ENCODE results near the gene TEX101. TPM values are rescaled to one million over a fixed set of nuclear protein-coding genes. Genes with fewer than 3 reads are reported as not detected.

TEX101 gene
- total RNA-seq, 3 donors from 2014 or later (not counting 1 experiment from before 2014, with no cell fraction given) = 1.4 TPM; not detected in 2

- ATAC-seq (no peak), DNase-seq (no peak)
- Mint-ChIP-seq H3K27ac (no peak overlapping the region), H3K9me3 (no peaks in the 10 kb centered on the region), H3K4me3 (no peak overlapping the region), H3K4me1 (peaks cover 0 to 10% of the 10 kb centered on the region in 2 donors), H3K36me3 (no peaks in the 10 kb centered on the region), H3K27me3 (ENCODE audit: low read depth in 2 of 2) (peaks cover 0 to 3% of the 10 kb centered on the region in 2 donors)
- intact Hi-C loops (cut with micrococcal nuclease) = no loop called here
- Histone ChIP-seq H3K27me3 (ENCODE audit: control insufficient read depth, insufficient read depth, low read length) (no peaks in the 10 kb centered on the region), H3K4me1 (ENCODE audit: control insufficient read depth, insufficient read depth, low read length) (no peaks in the 10 kb centered on the region), H3K4me3 (ENCODE audit: low read length) (no peak overlapping the region), H3K27ac (ENCODE audit: low read length) (no peak overlapping the region), H3K9me3 (ENCODE audit: control insufficient read depth, insufficient read depth, low read length) (no peaks in the 10 kb centered on the region), H3K36me3 (ENCODE audit: control insufficient read depth, insufficient read depth, low read length) (no peaks in the 10 kb centered on the region)
- WGBS (ENCODE audit: insufficient coverage) = 90% methylated on average over 2 of the region's 2 CpGs
- TF ChIP-seq CTCF (IDR thresholded peaks at IDR 0.05) = no peak
These were observed 7.5 kb downstream of the TEX101 start for GRCh38 chr19:43422000-43422688.

DNA sequence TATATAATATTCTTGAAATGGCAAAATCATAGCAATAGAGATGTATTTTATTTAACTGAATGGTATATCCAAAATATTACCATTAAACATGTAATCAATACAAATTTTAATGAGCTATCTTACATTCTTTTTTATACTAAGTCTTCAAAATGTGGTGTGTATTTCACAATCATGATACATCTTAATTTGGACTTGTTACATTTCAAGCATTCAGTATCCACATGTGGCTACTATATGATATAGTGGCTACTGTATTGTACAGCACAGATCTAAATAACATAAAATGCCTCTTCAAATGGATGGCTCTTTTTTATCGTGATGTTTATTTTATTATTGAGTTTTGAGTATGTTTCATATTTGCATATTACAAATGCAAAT, 8.0 kb downstream of the TEX101 start:
- no peak for ATAC-seq
- no peaks in the 10 kb centered on the region for H3K36me3 ChIP-seq (ENCODE audit: control insufficient read depth, insufficient read depth, low read length)
- peaks cover 0 to 10% of the 10 kb centered on the region in 2 donors for H3K4me1 Mint-ChIP-seq
- H3K9me3 ChIP-seq (ENCODE audit: control insufficient read depth, insufficient read depth, low read length) = no peaks in the 10 kb centered on the region
- no CpG with 5 or more reads among the region's 1 CpG for WGBS (ENCODE audit: insufficient coverage)
- no peaks in the 10 kb centered on the region for H3K36me3 Mint-ChIP-seq
- H3K27me3 Mint-ChIP-seq (ENCODE audit: low read depth in 2 of 2) = peaks cover 0 to 3% of the 10 kb centered on the region in 2 donors
- no peak for DNase-seq
- no peak for TF ChIP-seq CTCF (IDR thresholded peaks at IDR 0.05)
- no peak overlapping the region for H3K4me3 ChIP-seq (ENCODE audit: low read length)
- intact Hi-C loops (cut with micrococcal nuclease) = no loop called here
- no peak overlapping the region for H3K27ac ChIP-seq (ENCODE audit: low read length)
- H3K4me1 ChIP-seq (ENCODE audit: control insufficient read depth, insufficient read depth, low read length) = no peaks in the 10 kb centered on the region
- no peak overlapping the region for H3K27ac Mint-ChIP-seq
- H3K4me3 Mint-ChIP-seq = no peak overlapping the region
- no peaks in the 10 kb centered on the region for H3K9me3 Mint-ChIP-seq
- H3K27me3 ChIP-seq (ENCODE audit: control insufficient read depth, insufficient read depth, low read length) = no peaks in the 10 kb centered on the region

DNA sequence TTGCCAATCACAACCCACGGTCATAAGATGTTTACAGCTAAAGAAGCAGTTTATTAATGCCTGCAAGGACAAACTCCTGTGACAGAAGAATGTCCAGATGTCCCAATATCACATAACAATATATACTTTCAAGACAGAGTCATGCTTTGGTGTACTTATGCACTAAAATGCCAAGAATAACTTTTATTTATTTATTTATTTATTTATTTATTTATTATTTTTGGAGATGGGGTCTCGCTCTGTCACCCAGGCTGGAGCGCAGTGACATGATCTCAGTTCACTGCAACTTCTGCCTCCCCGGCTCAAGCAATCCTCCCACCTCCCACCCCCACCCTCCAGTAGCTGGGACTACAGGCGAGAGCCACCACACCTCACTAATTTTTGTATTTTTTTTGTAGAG, 9.1 kb downstream of the TEX101 start:
- intact Hi-C loops (cut with micrococcal nuclease) = no loop called here
- no peak for DNase-seq
- no peak overlapping the region for H3K4me3 Mint-ChIP-seq
- H3K27ac Mint-ChIP-seq = no peak overlapping the region
- 87% methylated on average over 3 of the region's 5 CpGs for whole genome bisulfite sequencing (ENCODE audit: insufficient coverage)
- TF ChIP-seq CTCF (IDR thresholded peaks at IDR 0.05) = no peak
- Histone ChIP-seq H3K27ac (ENCODE audit: low read length) (no peak overlapping the region), H3K36me3 (ENCODE audit: control insufficient read depth, insufficient read depth, low read length) (no peaks in the 10 kb centered on the region), H3K4me3 (ENCODE audit: low read length) (no peak overlapping the region), H3K27me3 (ENCODE audit: control insufficient read depth, insufficient read depth, low read length) (no peaks in the 10 kb centered on the region), H3K9me3 (ENCODE audit: control insufficient read depth, insufficient read depth, low read length) (no peaks in the 10 kb centered on the region), H3K4me1 (ENCODE audit: control insufficient read depth, insufficient read depth, low read length) (no peaks in the 10 kb centered on the region)
- no peaks in the 10 kb centered on the region for H3K9me3 Mint-ChIP-seq
- H3K4me1 Mint-ChIP-seq = peaks cover 0 to 10% of the 10 kb centered on the region in 2 donors
- H3K27me3 Mint-ChIP-seq (ENCODE audit: low read depth in 2 of 2) = peaks cover 0 to 3% of the 10 kb centered on the region in 2 donors
- H3K36me3 Mint-ChIP-seq = no peaks in the 10 kb centered on the region
- ATAC-seq = no peak
